RWPE2 (cell line): ENCODE data around the gene TMPRSS6.

Source experiments
- ATAC-seq: fragments of 200-7000 bp; cut with Tn5 transposase; 3 replicates; pipeline ENCODE4 v1.9.1; 2021; ENCODE audit warnings: low read depth
- DNase-seq: peaks from one replicate; pipeline ENCODE4 v3.0.0-alpha.2; 2020; ENCODE audit warnings: low spot score
- H3K27ac ChIP-seq: fragments of 450-650 bp; 2 replicates; pipeline ENCODE4 v1.5.1; 2017; ENCODE audit warnings: mild to moderate bottlenecking; ENCODE audit not compliant: poor library complexity, severe bottlenecking
- H3K27me3 ChIP-seq: fragments of 250-450 bp; sonication (Bioruptor Pico); 2 replicates; pipeline ENCODE4 v1.5.1; 2021; ENCODE audit warnings: mild to moderate bottlenecking, moderate library complexity; ENCODE audit not compliant: insufficient read depth, poor library complexity, severe bottlenecking
- H3K36me3 ChIP-seq: fragments of 250-450 bp; sonication (Bioruptor Pico); 2 replicates; pipeline ENCODE4 v1.5.1; 2020; ENCODE audit warnings: low read depth, mild to moderate bottlenecking, moderate library complexity
- H3K4me1 ChIP-seq: fragments of 250-450 bp; sonication (Bioruptor Pico); 2 replicates; pipeline ENCODE4 v1.5.1; 2021; ENCODE audit warnings: mild to moderate bottlenecking, moderate library complexity; ENCODE audit not compliant: insufficient read depth, poor library complexity, severe bottlenecking
- H3K4me3 ChIP-seq: fragments of 250-450 bp; sonication (Bioruptor Pico); 2 replicates; pipeline ENCODE4 v1.5.1; 2021; ENCODE audit warnings: mild to moderate bottlenecking, moderate library complexity; ENCODE audit not compliant: severe bottlenecking
- H3K9me3 ChIP-seq: fragments of 250-450 bp; sonication (Bioruptor Pico); 2 replicates; pipeline ENCODE4 v1.5.1; 2021; ENCODE audit warnings: mild to moderate bottlenecking, moderate library complexity; ENCODE audit not compliant: severe bottlenecking
- CTCF ChIP-seq: fragments of 450-650 bp; IDR thresholded peaks from one replicate; pipeline ENCODE4 v1.5.1; 2017; ENCODE audit warnings: mild to moderate bottlenecking, moderate library complexity; ENCODE audit not compliant: poor library complexity, severe bottlenecking

The TMPRSS6 gene

GRCh38 chr22:37070334-37070733 is 39.2 kb downstream of the TMPRSS6 start:
- H3K27me3 ChIP-seq: no peaks in the 10 kb centered on the region
- H3K27ac ChIP-seq: no peak overlapping the region
- ATAC-seq: no peak
- DNase-seq: no peak
- H3K9me3 ChIP-seq: no peaks in the 10 kb centered on the region
- H3K36me3 ChIP-seq: no peaks in the 10 kb centered on the region
- no peak for TF ChIP-seq CTCF
- no peak overlapping the region for H3K4me3 ChIP-seq
- H3K4me1 ChIP-seq: no peaks in the 10 kb centered on the region

GRCh38 chr22:37069719-37070118 is 39.8 kb downstream of the TMPRSS6 start:
- no peak for DNase-seq
- Histone ChIP-seq H3K27me3 (no peaks in the 10 kb centered on the region), H3K4me3 (no peak overlapping the region), H3K27ac (no peak overlapping the region), H3K9me3 (no peaks in the 10 kb centered on the region), H3K36me3 (no peaks in the 10 kb centered on the region), H3K4me1 (no peaks in the 10 kb centered on the region)
- TF ChIP-seq CTCF: no peak
- no peak for ATAC-seq

- DNase-seq (no peak), ATAC-seq (no peak)
- TF ChIP-seq CTCF: no peak
- no peaks in the 10 kb centered on the region for H3K36me3 ChIP-seq
- H3K27ac ChIP-seq: no peak overlapping the region
- H3K4me3 ChIP-seq: no peak overlapping the region
- H3K27me3 ChIP-seq: no peaks in the 10 kb centered on the region
- no peaks in the 10 kb centered on the region for H3K4me1 ChIP-seq
- H3K9me3 ChIP-seq: no peaks in the 10 kb centered on the region
Observed at GRCh38 chr22:37069319-37069718, 40.2 kb downstream of the TMPRSS6 start.

GRCh38 chr22:37068859-37069258 is 40.7 kb downstream of the TMPRSS6 start:
- H3K4me3 ChIP-seq: no peak overlapping the region
- H3K36me3 ChIP-seq: no peaks in the 10 kb centered on the region
- DNase-seq: no peak
- H3K27ac ChIP-seq: no peak overlapping the region
- no peak for ATAC-seq
- no peaks in the 10 kb centered on the region for H3K4me1 ChIP-seq
- H3K9me3 ChIP-seq: no peaks in the 10 kb centered on the region
- no peak for TF ChIP-seq CTCF
- no peaks in the 10 kb centered on the region for H3K27me3 ChIP-seq

GRCh38 chr22:37067428-37067827 is 42.1 kb downstream of the TMPRSS6 start:
- TF ChIP-seq CTCF: no peak
- Histone ChIP-seq H3K27me3 (no peaks in the 10 kb centered on the region), H3K36me3 (no peaks in the 10 kb centered on the region), H3K27ac (no peak overlapping the region), H3K9me3 (no peaks in the 10 kb centered on the region), H3K4me3 (no peak overlapping the region), H3K4me1 (no peaks in the 10 kb centered on the region)
- ATAC-seq (no peak), DNase-seq (no peak)
